Activated CD8-positive, alpha-beta T cell treated with anti-CD3 and anti-CD28 coated beads for 36 hours (primary cell): ENCODE results near the gene TMPRSS13. TPM values are rescaled to one million over a fixed set of nuclear protein-coding genes. Genes with fewer than 3 reads are reported as not detected.

ENCODE experiments used
- ATAC-seq: fragments of 200-7000 bp; cut with Tn5 transposase; one replicate; pipeline ENCODE4 v1.10.0; 2021; ENCODE audit warnings: mild to moderate bottlenecking, moderate library complexity
- CTCF ChIA-PET: fragments of 350-600 bp; sonication (Branson Sonifier 250); formaldehyde crosslinking; loops from one replicate; lab custom pipeline; 2021; ENCODE audit warnings: antibody characterized with exemption; lab: Charles Lee
- POLR2A ChIA-PET: fragments of 350-600 bp; sonication (Branson Sonifier 250); formaldehyde crosslinking; loops from one replicate; lab custom pipeline; 2021; ENCODE audit warnings: antibody characterized with exemption; lab: Charles Lee
- DNase-seq: peaks from one replicate; pipeline ENCODE4 v3.0.0-alpha.2; 2020
- H3K27ac Mint-ChIP-seq: one replicate; pipeline ENCODE4 v1.8.0; 2021; ENCODE audit warnings: mild to moderate bottlenecking, mixed read lengths
- H3K27me3 Mint-ChIP-seq: one replicate; pipeline ENCODE4 v1.8.0; 2021; ENCODE audit warnings: mixed read lengths
- H3K36me3 Mint-ChIP-seq: one replicate; pipeline ENCODE4 v1.8.0; 2021; ENCODE audit warnings: low read depth, mixed read lengths
- H3K4me1 Mint-ChIP-seq: one replicate; pipeline ENCODE4 v1.8.0; 2021; ENCODE audit warnings: low read depth, mixed read lengths
- H3K4me3 Mint-ChIP-seq: one replicate; pipeline ENCODE4 v1.8.0; 2021; ENCODE audit warnings: mild to moderate bottlenecking, moderate library complexity, mixed read lengths
- H3K9me3 Mint-ChIP-seq: one replicate; pipeline ENCODE4 v1.8.0; 2021; ENCODE audit warnings: mixed read lengths
- CTCF ChIP-seq: fragments of 200-600 bp; IDR thresholded peaks from one replicate; pipeline ENCODE4 v1.8.0; 2022; ENCODE audit warnings: antibody characterized with exemption, mild to moderate bottlenecking
- intact Hi-C: fragments of 100-400 bp; cut with micrococcal nuclease; formaldehyde crosslinking; loops from one replicate; pipeline ENCODE4 v1.10.0; 2022
- total RNA-seq, 2 experiments: library from RNA; stranded (reverse); gene quantifications; one replicate each; pipeline ENCODE4 v1.2.3, GENCODE V29; 2021

Gene TMPRSS13
- total RNA-seq, 2 experiments from 2014 or later, result 3.5 to 4.7 TPM

- H3K4me3 Mint-ChIP-seq, result no peak overlapping the region
- peaks cover 2% of the 10 kb centered on the region for H3K27me3 Mint-ChIP-seq
- DNase-seq (no peak), ATAC-seq (no peak)
- H3K9me3 Mint-ChIP-seq, result peaks cover 9% of the 10 kb centered on the region
- H3K4me1 Mint-ChIP-seq, result peaks cover 7% of the 10 kb centered on the region
- POLR2A ChIA-PET, result no interaction called here
- CTCF ChIA-PET, result interaction anchor here (1.6 to 5.7 kb wide), 3 partner anchors 48 to 197 kb away, joined by 4 to 28 read pairs (median 8); no protein-coding TSS in a partner anchor
- H3K36me3 Mint-ChIP-seq, result peaks cover 2% of the 10 kb centered on the region
- TF ChIP-seq CTCF, result no peak
- intact Hi-C loops, result no loop called here
- H3K27ac Mint-ChIP-seq, result no peak overlapping the region
Measured at GRCh38 chr11:117855912-117856651, 73.1 kb downstream of the TMPRSS13 start.

GRCh38 chr11:117855186-117855845, 73.9 kb downstream of the TMPRSS13 start:
- Mint-ChIP-seq H3K27me3 (peaks cover 2% of the 10 kb centered on the region), H3K4me3 (no peak overlapping the region), H3K9me3 (peaks cover 9% of the 10 kb centered on the region), H3K27ac (no peak overlapping the region), H3K36me3 (peaks cover 2% of the 10 kb centered on the region), H3K4me1 (peaks cover 8% of the 10 kb centered on the region)
- DNase-seq, result no peak
- intact Hi-C loops, result no loop called here
- TF ChIP-seq CTCF, result no peak
- POLR2A ChIA-PET, result no interaction called here
- no peak for ATAC-seq
- CTCF ChIA-PET, result interaction anchor here (1.1 to 5.7 kb wide), 5 partner anchors 9 to 197 kb away, joined by 3 to 28 read pairs (median 8); no protein-coding TSS in a partner anchor

- intact Hi-C loops, result no loop called here
- no peak for DNase-seq
- peaks cover 2% of the 10 kb centered on the region for H3K36me3 Mint-ChIP-seq
- no peak for TF ChIP-seq CTCF
- H3K4me1 Mint-ChIP-seq, result peaks cover 14% of the 10 kb centered on the region
- no peak for ATAC-seq
- H3K4me3 Mint-ChIP-seq, result no peak overlapping the region
- ChIA-PET POLR2A (interaction anchor here (1.5 kb wide), 1 partner anchor 9 kb away, joined by 5 read pairs; no protein-coding TSS in a partner anchor), CTCF (interaction anchor here (3.1 to 6.0 kb wide), 3 partner anchors 8 to 201 kb away, joined by 21 to 28 read pairs (median 24); no protein-coding TSS in a partner anchor)
- peaks cover 2% of the 10 kb centered on the region for H3K27me3 Mint-ChIP-seq
- H3K9me3 Mint-ChIP-seq, result peaks cover 9% of the 10 kb centered on the region
- H3K27ac Mint-ChIP-seq, result no peak overlapping the region
Measured at GRCh38 chr11:117852309-117852708, 76.9 kb downstream of the TMPRSS13 start.

- Mint-ChIP-seq H3K36me3 (peaks cover 2% of the 10 kb centered on the region), H3K4me3 (no peak overlapping the region), H3K27ac (no peak overlapping the region), H3K27me3 (no peaks in the 10 kb centered on the region), H3K4me1 (peaks cover 14% of the 10 kb centered on the region), H3K9me3 (peaks cover 9% of the 10 kb centered on the region)
- no peak for TF ChIP-seq CTCF
- intact Hi-C loops, result no loop called here
- CTCF ChIA-PET, result interaction anchor here (1.3 to 6.0 kb wide), 4 partner anchors 8 to 201 kb away, joined by 4 to 28 read pairs (median 22); no protein-coding TSS in a partner anchor
- ATAC-seq, result no peak
- DNase-seq, result no peak
- POLR2A ChIA-PET, result interaction anchor here (1.5 kb wide), 1 partner anchor 9 kb away, joined by 5 read pairs; no protein-coding TSS in a partner anchor
Measured at GRCh38 chr11:117851852-117852251, 77.3 kb downstream of the TMPRSS13 start.
